Stimulated activated naive B cell treated with anti-CD40 and anti-IgM and Interleukin-4, amounts not matched to agents 10 μg/mL and 1 μg/mL and 100 μg/mL, for 72 hours (primary cell): ENCODE measurements around the gene ANXA10.

Experiments used
- ATAC-seq, 2 donors: fragments of 150-1000 bp; cut with Tn5 transposase; replicated peaks; 2 replicates each; pipeline ENCODE4 v1.10.0; 2021; ENCODE audit warnings: moderate library complexity in 1 of 2
- DNase-seq: peaks from one replicate; pipeline ENCODE4 v3.0.0; 2021
- H3K27ac Mint-ChIP-seq: one replicate; pipeline ENCODE4 v1.8.0; 2022; ENCODE audit warnings: mild to moderate bottlenecking, mixed read lengths
- H3K27me3 Mint-ChIP-seq, 2 donors: one replicate each; pipeline ENCODE4 v1.8.0; 2022; ENCODE audit warnings: mixed read lengths in 2 of 2
- H3K36me3 Mint-ChIP-seq, 2 donors: one replicate each; pipeline ENCODE4 v1.8.0; 2022; ENCODE audit warnings: mixed read lengths in 2 of 2, mild to moderate bottlenecking in 1 of 2
- H3K4me1 Mint-ChIP-seq, 2 donors: one replicate each; pipeline ENCODE4 v1.8.0; 2022; ENCODE audit warnings: mixed read lengths in 2 of 2, mild to moderate bottlenecking in 1 of 2
- H3K4me3 Mint-ChIP-seq, 2 donors: one replicate each; pipeline ENCODE4 v1.8.0; 2022; ENCODE audit warnings: mild to moderate bottlenecking in 2 of 2, mixed read lengths in 2 of 2, moderate library complexity in 1 of 2
- H3K9me3 Mint-ChIP-seq, 2 donors: one replicate each; pipeline ENCODE4 v1.8.0; 2022; ENCODE audit warnings: mixed read lengths in 2 of 2, mild to moderate bottlenecking in 1 of 2

The ANXA10 gene

GRCh38 chr4:168162604-168163003 lies 70.3 kb downstream of the ANXA10 start:
- Mint-ChIP-seq H3K4me3 (no peak overlapping the region), H3K27ac (no peak overlapping the region), H3K9me3 (peaks cover 4 to 7% of the 10 kb centered on the region in 2 donors), H3K4me1 (no peaks in the 10 kb centered on the region), H3K36me3 (no peaks in the 10 kb centered on the region), H3K27me3 (no peaks in the 10 kb centered on the region)
- ATAC-seq (no peak), DNase-seq (no peak)

DNA sequence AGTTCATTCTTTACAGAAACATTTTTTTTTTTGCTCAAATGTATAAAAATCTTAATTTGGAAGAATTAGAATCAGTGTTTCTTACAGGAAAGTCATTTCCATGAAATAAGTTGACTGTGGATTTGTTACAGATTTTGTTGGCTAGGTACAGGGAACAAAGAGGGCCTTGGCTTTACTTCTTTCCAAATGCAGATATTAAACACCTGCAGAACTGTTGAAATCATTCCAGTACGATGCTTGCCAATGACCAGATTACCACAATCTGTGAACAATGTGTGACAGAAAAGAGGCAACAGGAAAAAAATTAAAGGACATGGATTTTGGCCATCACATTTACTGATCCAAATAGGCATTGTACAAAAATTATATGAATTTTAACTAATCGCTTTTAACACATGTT lies 70.8 kb downstream of the ANXA10 start:
- Mint-ChIP-seq H3K9me3 (peaks cover 4 to 7% of the 10 kb centered on the region in 2 donors), H3K4me3 (no peak overlapping the region), H3K36me3 (no peaks in the 10 kb centered on the region), H3K27ac (no peak overlapping the region), H3K4me1 (no peaks in the 10 kb centered on the region), H3K27me3 (no peaks in the 10 kb centered on the region)
- ATAC-seq (no peak), DNase-seq (no peak)

DNA sequence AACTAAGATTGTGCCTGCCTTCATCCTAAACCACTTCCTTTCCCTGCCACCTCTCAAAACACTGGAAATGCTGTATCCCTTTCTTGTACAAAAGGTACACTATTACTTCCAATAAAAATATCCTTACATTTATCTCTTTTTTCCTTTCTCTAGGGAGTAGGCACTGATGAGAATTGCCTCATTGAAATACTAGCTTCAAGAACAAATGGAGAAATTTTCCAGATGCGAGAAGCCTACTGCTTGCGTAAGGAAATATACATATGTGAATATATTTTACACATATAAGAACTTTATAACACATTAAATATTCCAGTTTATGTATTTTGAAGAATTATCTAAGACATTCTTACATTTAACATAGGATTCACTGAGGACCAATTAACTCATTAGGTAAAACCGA lies 71.7 kb downstream of the ANXA10 start:
- H3K27ac Mint-ChIP-seq: no peak overlapping the region
- DNase-seq (no peak), ATAC-seq (no peak)
- H3K4me1 Mint-ChIP-seq: no peaks in the 10 kb centered on the region
- no peak overlapping the region for H3K4me3 Mint-ChIP-seq
- H3K27me3 Mint-ChIP-seq: no peaks in the 10 kb centered on the region
- H3K9me3 Mint-ChIP-seq: peaks cover 4 to 7% of the 10 kb centered on the region in 2 donors
- no peaks in the 10 kb centered on the region for H3K36me3 Mint-ChIP-seq

GRCh38 chr4:168164915-168165548 lies 72.7 kb downstream of the ANXA10 start:
- H3K27ac Mint-ChIP-seq: no peak overlapping the region
- H3K4me3 Mint-ChIP-seq: no peak overlapping the region
- H3K27me3 Mint-ChIP-seq: no peaks in the 10 kb centered on the region
- no peak for DNase-seq
- H3K36me3 Mint-ChIP-seq: no peaks in the 10 kb centered on the region
- ATAC-seq: no peak
- H3K9me3 Mint-ChIP-seq: peaks cover 3 to 6% of the 10 kb centered on the region in 2 donors
- no peaks in the 10 kb centered on the region for H3K4me1 Mint-ChIP-seq

- Mint-ChIP-seq H3K4me3 (no peak overlapping the region), H3K9me3 (no peaks in the 10 kb centered on the region), H3K4me1 (no peaks in the 10 kb centered on the region), H3K27ac (no peak overlapping the region), H3K27me3 (no peaks in the 10 kb centered on the region), H3K36me3 (no peaks in the 10 kb centered on the region)
- ATAC-seq (no peak), DNase-seq (no peak)
Measured at GRCh38 chr4:168167714-168168284, 75.5 kb downstream of the ANXA10 start.

DNA sequence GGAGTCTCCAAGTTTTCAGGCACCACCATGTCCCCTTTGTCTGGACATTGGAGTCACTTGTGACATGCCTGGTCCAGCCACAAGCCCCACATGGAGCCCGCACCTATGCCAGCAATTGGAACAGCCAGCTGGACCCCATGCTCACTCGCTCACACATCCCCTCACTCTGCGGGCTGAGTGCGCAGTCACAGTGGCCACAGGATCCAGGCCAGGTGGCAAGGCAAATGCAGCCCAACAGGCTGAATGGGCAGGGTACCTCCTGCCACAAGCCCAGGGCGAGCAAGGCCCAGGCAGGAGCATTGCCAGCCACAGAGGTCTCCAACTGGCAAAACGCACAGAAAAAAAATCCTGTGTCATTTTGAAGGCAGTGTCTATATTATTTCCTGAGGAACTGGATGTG lies 82.0 kb downstream of the ANXA10 start:
- H3K36me3 Mint-ChIP-seq: no peaks in the 10 kb centered on the region
- no peaks in the 10 kb centered on the region for H3K27me3 Mint-ChIP-seq
- no peak overlapping the region for H3K4me3 Mint-ChIP-seq

GRCh38 chr4:168177546-168178149 lies 85.3 kb downstream of the ANXA10 start:
- Mint-ChIP-seq H3K36me3 (no peaks in the 10 kb centered on the region), H3K27ac (no peak overlapping the region), H3K4me3 (no peak overlapping the region), H3K4me1 (no peaks in the 10 kb centered on the region), H3K27me3 (no peaks in the 10 kb centered on the region), H3K9me3 (no peaks in the 10 kb centered on the region)
- DNase-seq (no peak), ATAC-seq (no peak)

More for the DNA sequence above, 82.0 kb downstream of the ANXA10 start:
- ATAC-seq (no peak), DNase-seq (no peak)
- Mint-ChIP-seq H3K4me1 (no peaks in the 10 kb centered on the region), H3K9me3 (no peaks in the 10 kb centered on the region), H3K27ac (no peak overlapping the region)

- Mint-ChIP-seq H3K27me3 (no peaks in the 10 kb centered on the region), H3K36me3 (no peaks in the 10 kb centered on the region), H3K4me3 (no peak overlapping the region), H3K27ac (no peak overlapping the region), H3K9me3 (peaks cover 0 to 2% of the 10 kb centered on the region in 2 donors), H3K4me1 (peaks cover 1 to 4% of the 10 kb centered on the region in 2 donors)
- no peak for ATAC-seq
- no peak for DNase-seq
Measured at GRCh38 chr4:168183717-168184571, 91.6 kb downstream of the ANXA10 start.

DNA sequence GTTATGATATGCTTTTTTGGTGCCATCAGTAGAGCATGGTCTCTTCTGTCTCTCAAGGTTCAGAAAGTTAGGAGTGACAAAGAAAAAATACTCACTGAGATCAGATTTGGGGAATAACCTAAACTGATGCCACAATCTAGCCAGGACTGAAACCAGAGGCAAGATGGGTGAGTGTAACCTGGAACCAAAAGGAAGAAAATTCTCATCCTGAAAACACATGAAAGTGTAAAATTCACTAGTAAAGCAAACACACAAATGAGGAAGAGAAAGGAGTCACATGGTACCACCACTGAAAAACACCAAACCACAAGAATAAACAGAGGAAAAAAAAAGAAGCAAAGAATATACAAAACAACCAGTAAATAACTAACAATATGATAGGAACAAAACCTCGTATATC lies 96.4 kb downstream of the ANXA10 start:
- DNase-seq: no peak
- Mint-ChIP-seq H3K36me3 (no peaks in the 10 kb centered on the region), H3K27me3 (no peaks in the 10 kb centered on the region), H3K4me1 (peaks cover 1 to 4% of the 10 kb centered on the region in 2 donors), H3K4me3 (no peak overlapping the region), H3K9me3 (peaks cover 0 to 2% of the 10 kb centered on the region in 2 donors), H3K27ac (no peak overlapping the region)
- ATAC-seq: no peak

GRCh38 chr4:168197926-168198325 lies 105.6 kb downstream of the ANXA10 start:
- peaks cover 3 to 8% of the 10 kb centered on the region in 2 donors for H3K36me3 Mint-ChIP-seq
- ATAC-seq (no peak), DNase-seq (no peak)
- no peak overlapping the region for H3K27ac Mint-ChIP-seq
- H3K27me3 Mint-ChIP-seq: no peaks in the 10 kb centered on the region
- H3K4me3 Mint-ChIP-seq: no peak overlapping the region
- H3K9me3 Mint-ChIP-seq: peaks cover 9 to 11% of the 10 kb centered on the region in 2 donors
- H3K4me1 Mint-ChIP-seq: no peaks in the 10 kb centered on the region

DNA sequence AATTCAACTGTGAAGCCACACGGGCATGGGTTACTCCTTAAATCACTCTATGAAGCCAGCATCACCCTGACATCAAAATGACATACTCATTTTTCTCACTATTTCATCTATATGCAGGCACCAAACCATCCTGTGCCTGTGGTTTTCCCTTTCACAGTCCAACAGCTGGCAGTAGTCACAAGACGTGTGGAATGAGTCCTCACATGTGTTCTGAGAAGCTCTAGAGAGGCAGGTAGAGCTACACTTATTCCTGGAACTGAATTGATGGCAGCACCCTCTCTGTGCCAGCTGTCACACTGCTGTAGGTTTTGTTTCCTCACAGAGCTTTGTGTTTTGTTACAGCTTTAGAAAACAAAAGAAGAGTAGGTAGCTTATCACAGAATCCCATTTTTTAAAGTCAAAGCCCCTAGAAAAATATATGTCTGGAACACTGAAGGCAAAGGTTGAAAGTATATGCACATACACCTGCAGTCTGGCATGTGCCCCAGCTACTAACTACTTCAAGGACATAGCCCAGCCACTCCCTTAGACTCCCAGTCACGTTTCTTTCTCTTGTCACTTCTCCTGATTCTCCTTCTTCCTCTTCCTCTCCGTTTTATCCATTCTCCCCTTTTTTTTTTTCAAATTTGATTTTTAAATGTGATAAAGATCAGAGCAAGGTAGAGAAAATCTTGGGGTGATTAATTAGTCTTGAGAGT lies 107.1 kb downstream of the ANXA10 start:
- Mint-ChIP-seq H3K27me3 (no peaks in the 10 kb centered on the region), H3K36me3 (peaks cover 4 to 11% of the 10 kb centered on the region in 2 donors), H3K9me3 (peaks cover 14 to 18% of the 10 kb centered on the region in 2 donors), H3K4me1 (no peaks in the 10 kb centered on the region), H3K4me3 (no peak overlapping the region), H3K27ac (no peak overlapping the region)
- peak; percentile 34 to 52 for ATAC-seq
- no peak for DNase-seq

- peaks cover 4 to 12% of the 10 kb centered on the region in 2 donors for H3K36me3 Mint-ChIP-seq
- DNase-seq: no peak
- H3K4me3 Mint-ChIP-seq: no peak overlapping the region
- H3K27ac Mint-ChIP-seq: no peak overlapping the region
- ATAC-seq: no peak
- H3K4me1 Mint-ChIP-seq: no peaks in the 10 kb centered on the region
- H3K27me3 Mint-ChIP-seq: no peaks in the 10 kb centered on the region
- peaks cover 17 to 25% of the 10 kb centered on the region in 2 donors for H3K9me3 Mint-ChIP-seq
Measured at GRCh38 chr4:168200685-168201084, 108.3 kb downstream of the ANXA10 start.

DNA sequence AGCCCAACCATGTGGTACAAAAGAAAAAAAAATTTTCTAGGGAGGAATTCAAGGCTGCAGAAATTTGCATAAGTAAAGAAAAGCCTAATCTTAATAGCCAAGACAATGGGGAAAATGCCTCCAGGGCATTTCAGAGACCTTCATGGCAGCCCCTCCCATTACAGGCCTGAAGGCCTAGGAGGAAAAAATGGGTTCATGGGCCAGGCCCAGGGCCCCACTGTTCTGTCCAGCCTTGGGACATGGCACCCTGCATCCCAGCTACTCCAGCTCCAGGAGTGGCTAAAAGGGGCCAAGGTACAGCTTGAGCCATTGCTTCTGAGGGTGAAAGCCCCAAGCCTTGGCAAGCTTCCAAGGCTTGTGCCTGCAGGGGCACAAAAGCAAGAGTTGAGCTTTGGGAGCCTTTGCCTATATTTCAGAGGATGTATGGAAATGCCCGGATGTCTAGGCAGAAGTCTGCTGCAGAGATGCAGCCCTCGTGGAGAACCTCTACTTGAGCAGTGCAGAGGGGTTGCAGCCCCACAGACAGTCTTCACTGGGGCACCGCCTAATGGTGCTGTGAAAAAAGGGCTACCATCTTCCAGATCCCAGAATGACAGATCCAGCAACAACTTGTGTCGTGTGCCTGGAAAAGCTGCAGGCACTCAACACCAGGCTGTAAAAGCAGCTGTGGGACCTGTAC lies 111.0 kb downstream of the ANXA10 start:
- DNase-seq: no peak
- no peaks in the 10 kb centered on the region for H3K27me3 Mint-ChIP-seq
- peaks cover 5 to 9% of the 10 kb centered on the region in 2 donors for H3K36me3 Mint-ChIP-seq
- H3K4me1 Mint-ChIP-seq: no peaks in the 10 kb centered on the region
- no peak overlapping the region for H3K27ac Mint-ChIP-seq
- ATAC-seq: no peak
- H3K4me3 Mint-ChIP-seq: no peak overlapping the region
- peaks cover 20 to 29% of the 10 kb centered on the region in 2 donors for H3K9me3 Mint-ChIP-seq
